Measurements from ENCODE around the gene BAIAP3.
A peak's percentile ranks its signal among the peaks of the same experiment; 100 is the strongest.
"Not testable (repeated sequence)": the region's sequence is repeated elsewhere in the genome, so short reads cannot be mapped to it uniquely, and the experiment has no call there.

The BAIAP3 gene

GRCh38 chr16:1328136-1328535 is 5.3 kb upstream of the BAIAP3 start:
- H3K27ac ChIP-seq (ENCODE audit: low read length); H3K9me3 ChIP-seq (ENCODE audit: control insufficient read depth in 2 of 2, low read length in 2 of 2); H3K9ac ChIP-seq (ENCODE audit: low read length in 2 of 2); H3K4me3 ChIP-seq (ENCODE audit: low read length in 2 of 2): not testable (repeated sequence)
- peaks cover 15% of the 10 kb centered on the region for H3K4me1 ChIP-seq (ENCODE audit: control insufficient read depth, insufficient read depth, low read length)
- H3K36me3 ChIP-seq (ENCODE audit: control insufficient read depth in 2 of 2, insufficient read depth in 2 of 2, low read length in 2 of 2): peaks cover 13 to 14% of the 10 kb centered on the region in 2 donors
- peaks cover 9 to 22% of the 10 kb centered on the region in 2 donors for H3K27me3 ChIP-seq (ENCODE audit: control insufficient read depth in 1 of 2, insufficient read depth in 2 of 2, low read length in 2 of 2)

GRCh38 chr16:1328961-1329360 is 4.5 kb upstream of the BAIAP3 start:
- H3K36me3 ChIP-seq (ENCODE audit: control insufficient read depth in 2 of 2, insufficient read depth in 2 of 2, low read length in 2 of 2); H3K27ac ChIP-seq (ENCODE audit: low read length); H3K9ac ChIP-seq (ENCODE audit: low read length in 2 of 2); H3K9me3 ChIP-seq (ENCODE audit: control insufficient read depth in 2 of 2, low read length in 2 of 2); H3K4me3 ChIP-seq (ENCODE audit: low read length in 2 of 2): not testable (repeated sequence)
- H3K27me3 ChIP-seq (ENCODE audit: control insufficient read depth in 1 of 2, insufficient read depth in 2 of 2, low read length in 2 of 2): peaks cover 10 to 29% of the 10 kb centered on the region in 2 donors
- peaks cover 20% of the 10 kb centered on the region for H3K4me1 ChIP-seq (ENCODE audit: control insufficient read depth, insufficient read depth, low read length)

GRCh38 chr16:1330260-1330914 is 3.1 kb upstream of the BAIAP3 start:
- Histone ChIP-seq H3K4me1 (ENCODE audit: control insufficient read depth, insufficient read depth, low read length) (peaks cover 24% of the 10 kb centered on the region), H3K27ac (ENCODE audit: low read length) (no peak overlapping the region), H3K4me3 (ENCODE audit: low read length in 2 of 2) (no peak overlapping the region), H3K9ac (ENCODE audit: low read length in 2 of 2) (no peak overlapping the region), H3K9me3 (ENCODE audit: control insufficient read depth in 2 of 2, low read length in 2 of 2) (peaks cover 0 to 3% of the 10 kb centered on the region in 2 donors), H3K27me3 (ENCODE audit: control insufficient read depth in 1 of 2, insufficient read depth in 2 of 2, low read length in 2 of 2) (peaks cover 21 to 43% of the 10 kb centered on the region in 2 donors), H3K36me3 (ENCODE audit: control insufficient read depth in 2 of 2, insufficient read depth in 2 of 2, low read length in 2 of 2) (peaks cover 0 to under 1% of the 10 kb centered on the region in 2 donors)

GRCh38 chr16:1330931-1331711 is 2.3 kb upstream of the BAIAP3 start:
- H3K4me3 ChIP-seq (ENCODE audit: low read length in 2 of 2): peak overlapping the region in 1 of 2 donors; percentile 60
- no peak overlapping the region for H3K9ac ChIP-seq (ENCODE audit: low read length in 2 of 2)
- H3K9me3 ChIP-seq (ENCODE audit: control insufficient read depth in 2 of 2, low read length in 2 of 2): peaks cover 0 to 3% of the 10 kb centered on the region in 2 donors
- H3K27ac ChIP-seq (ENCODE audit: low read length): no peak overlapping the region
- H3K36me3 ChIP-seq (ENCODE audit: control insufficient read depth in 2 of 2, insufficient read depth in 2 of 2, low read length in 2 of 2): no peaks in the 10 kb centered on the region
- peaks cover 24% of the 10 kb centered on the region for H3K4me1 ChIP-seq (ENCODE audit: control insufficient read depth, insufficient read depth, low read length)
- peaks cover 24 to 50% of the 10 kb centered on the region in 2 donors for H3K27me3 ChIP-seq (ENCODE audit: control insufficient read depth in 1 of 2, insufficient read depth in 2 of 2, low read length in 2 of 2)

GRCh38 chr16:1331712-1332617 is 1.5 kb upstream of the BAIAP3 start:
- H3K36me3 ChIP-seq (ENCODE audit: control insufficient read depth in 2 of 2, insufficient read depth in 2 of 2, low read length in 2 of 2): no peaks in the 10 kb centered on the region

DNA sequence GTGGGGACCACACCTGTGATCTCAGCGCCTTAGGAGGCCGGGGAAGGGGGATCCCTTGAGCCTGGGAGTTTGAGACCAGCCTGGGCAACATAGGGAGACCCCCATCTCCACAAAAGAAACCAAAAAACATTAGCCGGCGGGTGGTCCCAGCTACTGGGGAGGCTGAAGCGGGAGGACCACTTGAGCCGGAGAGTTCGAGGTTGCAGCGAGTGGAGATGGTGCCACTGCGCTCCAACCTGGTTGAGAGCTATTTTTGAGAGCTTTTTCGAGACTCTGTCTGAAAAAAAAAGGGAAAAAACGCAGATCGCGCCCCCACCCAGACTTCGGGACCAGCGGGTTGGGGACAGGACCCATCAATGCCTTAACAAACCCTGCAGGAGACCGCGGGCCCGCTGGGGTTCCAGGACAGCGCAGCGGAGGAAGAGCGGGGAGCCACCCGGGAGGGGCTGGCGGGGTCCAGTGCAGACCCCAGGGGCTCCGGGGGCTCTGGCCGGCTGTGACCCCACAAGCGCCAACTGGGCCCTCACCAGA is 762 bp upstream of the BAIAP3 start:
- Histone ChIP-seq H3K9ac (ENCODE audit: low read length in 2 of 2) (no peak overlapping the region), H3K27ac (ENCODE audit: low read length) (no peak overlapping the region), H3K27me3 (ENCODE audit: control insufficient read depth in 1 of 2, insufficient read depth in 2 of 2, low read length in 2 of 2) (peaks cover 24 to 51% of the 10 kb centered on the region in 2 donors), H3K9me3 (ENCODE audit: control insufficient read depth in 2 of 2, low read length in 2 of 2) (peaks cover 0 to 3% of the 10 kb centered on the region in 2 donors), H3K4me3 (ENCODE audit: low read length in 2 of 2) (peak overlapping the region in 1 of 2 donors; percentile 60), H3K36me3 (ENCODE audit: control insufficient read depth in 2 of 2, insufficient read depth in 2 of 2, low read length in 2 of 2) (no peaks in the 10 kb centered on the region), H3K4me1 (ENCODE audit: control insufficient read depth, insufficient read depth, low read length) (peaks cover 24% of the 10 kb centered on the region)

More at GRCh38 chr16:1331712-1332617, 1.5 kb upstream of the BAIAP3 start:
- Histone ChIP-seq H3K4me3 (ENCODE audit: low read length in 2 of 2) (peak overlapping the region; percentile 25 to 60), H3K27me3 (ENCODE audit: control insufficient read depth in 1 of 2, insufficient read depth in 2 of 2, low read length in 2 of 2) (peaks cover 24 to 51% of the 10 kb centered on the region in 2 donors), H3K4me1 (ENCODE audit: control insufficient read depth, insufficient read depth, low read length) (peaks cover 24% of the 10 kb centered on the region), H3K9me3 (ENCODE audit: control insufficient read depth in 2 of 2, low read length in 2 of 2) (peaks cover 0 to 3% of the 10 kb centered on the region in 2 donors), H3K27ac (ENCODE audit: low read length) (no peak overlapping the region), H3K9ac (ENCODE audit: low read length in 2 of 2) (no peak overlapping the region)

DNA sequence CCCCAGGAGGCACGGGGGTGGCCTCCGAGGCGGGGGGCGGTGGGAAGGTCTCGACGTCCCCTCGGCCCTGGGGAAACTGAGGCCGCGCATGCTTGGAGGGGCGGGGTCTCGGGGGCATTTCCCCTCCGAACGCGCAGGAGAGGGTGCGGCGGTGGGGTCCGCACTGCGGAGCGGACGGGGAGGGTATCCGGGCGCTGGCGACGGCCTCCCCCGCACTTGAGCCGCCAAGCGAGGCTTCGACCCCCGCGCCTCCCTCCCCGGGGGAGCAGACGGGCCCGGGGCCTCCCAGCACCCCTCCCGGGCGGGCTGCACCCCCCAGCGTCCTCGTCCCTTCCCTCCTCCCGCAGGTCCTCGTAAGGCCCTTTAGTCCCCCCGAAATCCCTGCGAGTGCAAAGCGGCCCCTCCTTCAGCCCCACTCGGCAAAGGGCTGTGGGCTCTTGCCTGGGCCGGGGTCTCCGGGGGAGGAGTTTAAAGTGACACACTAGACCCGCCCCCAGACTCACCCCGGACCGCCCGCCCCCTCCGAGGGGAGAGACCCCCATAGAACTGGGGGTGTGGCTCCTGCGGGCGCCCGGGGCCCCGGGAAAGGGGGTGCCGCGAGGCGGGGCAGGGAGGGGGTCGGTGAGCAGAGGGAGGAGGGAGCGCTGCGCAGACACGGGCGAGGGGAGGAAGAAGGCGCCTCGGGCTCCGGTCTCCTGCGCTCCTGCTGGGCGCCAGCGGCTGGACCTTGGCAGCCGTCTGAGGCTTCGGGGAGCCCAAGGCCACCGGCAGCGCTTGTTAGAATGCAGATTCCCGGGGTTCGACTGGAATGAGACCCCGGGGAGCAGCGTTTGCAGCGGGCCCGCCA is 632 bp downstream of the BAIAP3 start:
- H3K9ac ChIP-seq (ENCODE audit: low read length in 2 of 2): no peak overlapping the region
- H3K36me3 ChIP-seq (ENCODE audit: control insufficient read depth in 2 of 2, insufficient read depth in 2 of 2, low read length in 2 of 2): no peaks in the 10 kb centered on the region
- no peak overlapping the region for H3K27ac ChIP-seq (ENCODE audit: low read length)
- peaks cover 24 to 51% of the 10 kb centered on the region in 2 donors for H3K27me3 ChIP-seq (ENCODE audit: control insufficient read depth in 1 of 2, insufficient read depth in 2 of 2, low read length in 2 of 2)
- peak overlapping the region in 1 of 2 donors; percentile 60 for H3K4me3 ChIP-seq (ENCODE audit: low read length in 2 of 2)
- peaks cover 24% of the 10 kb centered on the region for H3K4me1 ChIP-seq (ENCODE audit: control insufficient read depth, insufficient read depth, low read length)
- H3K9me3 ChIP-seq (ENCODE audit: control insufficient read depth in 2 of 2, low read length in 2 of 2): peaks cover 0 to 3% of the 10 kb centered on the region in 2 donors

DNA sequence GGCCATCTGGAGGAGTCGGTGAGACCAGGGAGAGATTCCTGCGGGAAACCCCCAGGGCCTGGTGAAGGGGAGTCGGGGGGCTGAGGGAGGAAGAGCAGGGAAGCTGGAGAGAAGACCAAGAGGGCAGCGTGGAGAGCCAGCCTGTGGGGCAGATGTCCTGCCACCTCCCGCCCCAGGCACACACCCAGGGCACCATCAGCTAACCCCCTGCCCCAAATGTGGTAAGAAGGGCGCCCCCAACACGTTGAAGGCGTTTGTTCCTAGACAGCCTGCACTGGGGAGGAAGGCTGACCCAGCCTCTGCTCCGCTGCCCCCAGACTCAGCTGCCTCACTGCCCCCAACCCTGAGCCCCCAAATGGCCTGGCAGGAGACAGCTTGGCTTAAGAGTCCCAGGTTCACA is 1.3 kb downstream of the BAIAP3 start:
- H3K9me3 ChIP-seq (ENCODE audit: control insufficient read depth in 2 of 2, low read length in 2 of 2): peaks cover 0 to 3% of the 10 kb centered on the region in 2 donors
- H3K27ac ChIP-seq (ENCODE audit: low read length): no peak overlapping the region
- H3K36me3 ChIP-seq (ENCODE audit: control insufficient read depth in 2 of 2, insufficient read depth in 2 of 2, low read length in 2 of 2): no peaks in the 10 kb centered on the region
- peaks cover 24 to 51% of the 10 kb centered on the region in 2 donors for H3K27me3 ChIP-seq (ENCODE audit: control insufficient read depth in 1 of 2, insufficient read depth in 2 of 2, low read length in 2 of 2)
- peaks cover 24% of the 10 kb centered on the region for H3K4me1 ChIP-seq (ENCODE audit: control insufficient read depth, insufficient read depth, low read length)
- H3K9ac ChIP-seq (ENCODE audit: low read length in 2 of 2): no peak overlapping the region
- H3K4me3 ChIP-seq (ENCODE audit: low read length in 2 of 2): no peak overlapping the region

DNA sequence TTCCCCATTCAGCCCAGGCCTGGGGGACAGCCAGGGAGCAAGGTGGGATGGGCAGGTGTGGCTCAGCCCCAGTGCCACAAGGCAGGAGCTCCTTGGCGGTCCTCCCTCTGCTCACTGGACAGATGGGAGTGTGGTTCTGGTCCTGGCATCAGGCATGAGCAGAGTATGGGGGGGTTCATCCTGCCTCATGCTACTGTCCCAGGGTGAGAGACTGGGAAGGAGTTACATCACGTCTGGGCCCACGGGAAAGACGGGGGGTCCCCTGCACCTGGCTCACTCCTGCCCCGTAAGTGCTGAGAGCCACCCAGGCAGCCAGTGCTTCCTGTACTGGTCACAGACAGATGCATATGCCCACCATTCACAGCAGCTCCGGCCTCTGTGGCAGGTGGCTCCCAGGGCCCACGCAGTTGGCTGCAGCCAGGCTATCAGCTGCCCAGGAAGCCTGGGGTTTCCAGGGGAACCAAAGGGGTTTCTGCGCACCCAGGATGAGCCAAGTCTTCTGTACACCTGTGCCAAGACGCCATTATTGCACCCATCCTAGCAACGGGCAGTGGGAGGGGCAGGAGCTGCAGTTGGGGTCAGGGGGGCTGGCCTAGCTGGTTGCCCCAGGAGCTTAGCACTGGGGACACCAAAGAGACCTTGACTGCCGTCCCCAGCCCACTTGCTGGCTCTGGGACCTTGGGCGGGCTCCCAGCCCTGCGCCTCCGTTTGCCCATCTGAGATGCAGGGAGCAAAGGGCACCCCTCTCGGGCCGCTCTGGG is 1.9 kb downstream of the BAIAP3 start:
- no peak overlapping the region for H3K4me3 ChIP-seq (ENCODE audit: low read length in 2 of 2)
- peaks cover 0 to 2% of the 10 kb centered on the region in 2 donors for H3K9me3 ChIP-seq (ENCODE audit: control insufficient read depth in 2 of 2, low read length in 2 of 2)
- H3K27me3 ChIP-seq (ENCODE audit: control insufficient read depth in 1 of 2, insufficient read depth in 2 of 2, low read length in 2 of 2): peaks cover 24 to 50% of the 10 kb centered on the region in 2 donors
- no peaks in the 10 kb centered on the region for H3K36me3 ChIP-seq (ENCODE audit: control insufficient read depth in 2 of 2, insufficient read depth in 2 of 2, low read length in 2 of 2)
- H3K9ac ChIP-seq (ENCODE audit: low read length in 2 of 2): no peak overlapping the region
- no peak overlapping the region for H3K27ac ChIP-seq (ENCODE audit: low read length)
- peaks cover 24% of the 10 kb centered on the region for H3K4me1 ChIP-seq (ENCODE audit: control insufficient read depth, insufficient read depth, low read length)
